Gastroesophageal sphincter (tissue), 4 donors: ENCODE measurements around the gene TRDMT1. TPM values are rescaled to one million over a fixed set of nuclear protein-coding genes. Genes with fewer than 3 reads are reported as not detected.

ENCODE experiments used
- ATAC-seq: fragments of 150-250 bp; one replicate; pipeline ENCODE4 v1.9.1; 2016; ENCODE audit warnings: mild to moderate bottlenecking, moderate library complexity
- H3K27ac ChIP-seq, 4 donors: fragments of 200-600 bp; sonication (generic) in 3 of 4; 1 replicate in 3 of 4; 2 replicates in 1 of 4; pipeline ENCODE4 v1.5.1; 2016 to 2019
- H3K27me3 ChIP-seq: fragments of 200-600 bp; sonication (generic); one replicate; pipeline ENCODE4 v1.5.1; 2019
- H3K36me3 ChIP-seq, 2 donors: fragments of 200-600 bp; sonication (generic); one replicate each; pipeline ENCODE4 v1.5.1; 2019; ENCODE audit warnings: control low read depth in 1 of 2
- H3K4me1 ChIP-seq, 3 donors: fragments of 200-600 bp; sonication (generic); 1 replicate in 2 of 3; 2 replicates in 1 of 3; pipeline ENCODE4 v1.5.1; 2016 to 2019; ENCODE audit warnings: control low read depth in 2 of 3
- H3K4me3 ChIP-seq, 2 donors: fragments of 200-600 bp; sonication (generic); one replicate each; pipeline ENCODE4 v1.5.1; 2019; ENCODE audit warnings: mild to moderate bottlenecking in 1 of 2, moderate library complexity in 1 of 2
- H3K9me3 ChIP-seq, 3 donors: fragments of 200-600 bp; sonication (generic); one replicate each; pipeline ENCODE4 v1.5.1; 2017 to 2019; ENCODE audit warnings: control low read depth in 2 of 3
- CTCF ChIP-seq, 4 experiments: fragments of 200-600 bp in 2 of 4; fragments of 450-650 bp in 2 of 4; sonication (generic) in 1 of 4; IDR thresholded peaks; one replicate each; pipeline ENCODE4 v1.5.1; 2017 to 2019; ENCODE audit warnings: antibody characterized with exemption in 4 of 4, mild to moderate bottlenecking in 2 of 4, moderate library complexity in 2 of 4
- EP300 ChIP-seq: sonication (generic); formaldehyde crosslinking; IDR thresholded peaks from one replicate; pipeline ENCODE4 v1.6.1; 2017; ENCODE audit warnings: antibody characterized with exemption, mild to moderate bottlenecking
- POLR2A ChIP-seq, 2 donors: fragments of 450-650 bp; IDR thresholded peaks; one replicate each; pipeline ENCODE4 v1.6.1; 2017; ENCODE audit warnings: antibody characterized with exemption in 2 of 2, mild to moderate bottlenecking in 2 of 2, moderate library complexity in 1 of 2
- POLR2AphosphoS5 ChIP-seq: sonication (generic); formaldehyde crosslinking; IDR thresholded peaks from one replicate; pipeline ENCODE4 v1.6.1; 2017; ENCODE audit warnings: antibody characterized with exemption
- WGBS, 2 donors: methylation state at CpG; one replicate each; pipeline ENCODE4 v1.1.5; 2018; ENCODE audit warnings: low coverage in 1 of 2; 5-methylcytosine and 5-hydroxymethylcytosine counted together
- total RNA-seq, 4 donors: library from RNA; depleted of rRNA; stranded (reverse); fragments of >200 nt; gene quantifications; one replicate each; pipeline ENCODE4 v1.1.0, GENCODE V29; 2016

The TRDMT1 gene
- total RNA-seq, 4 donors from 2014 or later = 4.5 to 6.4 (median 5.3) TPM

GRCh38 chr10:17209302-17209701 is 7.8 kb upstream of the TRDMT1 start:
- TF ChIP-seq EP300 (no peak), POLR2AphosphoS5 (no peak), CTCF (IDR thresholded peaks at IDR 0.05) (no peak), POLR2A (IDR thresholded peaks at IDR 0.05) (no peak)
- Histone ChIP-seq H3K4me1 (peaks cover 0 to 14% (median 0%) of the 10 kb centered on the region in 3 donors), H3K36me3 (no peaks in the 10 kb centered on the region), H3K27me3 (no peaks in the 10 kb centered on the region), H3K9me3 (no peaks in the 10 kb centered on the region), H3K27ac (no peak overlapping the region), H3K4me3 (no peak overlapping the region)
- 79 to 83% methylated on average over 1 of the region's 1 CpG for WGBS, 2 donors
- no peak for ATAC-seq

- Histone ChIP-seq H3K27me3 (no peaks in the 10 kb centered on the region), H3K27ac (no peak overlapping the region), H3K4me1 (peaks cover 0 to 14% (median 0%) of the 10 kb centered on the region in 3 donors), H3K36me3 (no peaks in the 10 kb centered on the region), H3K9me3 (no peaks in the 10 kb centered on the region), H3K4me3 (no peak overlapping the region)
- TF ChIP-seq POLR2AphosphoS5 = no peak
- TF ChIP-seq EP300 = no peak
- no peak for TF ChIP-seq CTCF (IDR thresholded peaks at IDR 0.05)
- no peak for TF ChIP-seq POLR2A (IDR thresholded peaks at IDR 0.05)
- no peak for ATAC-seq
Measured at GRCh38 chr10:17208476-17208875, 7.0 kb upstream of the TRDMT1 start.

GRCh38 chr10:17206210-17206709 is 4.8 kb upstream of the TRDMT1 start:
- no peak for TF ChIP-seq POLR2AphosphoS5
- no peak for TF ChIP-seq EP300
- TF ChIP-seq CTCF (IDR thresholded peaks at IDR 0.05) = no peak
- no peak for TF ChIP-seq POLR2A (IDR thresholded peaks at IDR 0.05)
- no peak overlapping the region for H3K4me3 ChIP-seq
- 26 to 46% methylated on average over 4 to 7 of the region's 7 CpGs for WGBS, 2 donors
- no peak for ATAC-seq
- no peaks in the 10 kb centered on the region for H3K36me3 ChIP-seq
- H3K27me3 ChIP-seq = no peaks in the 10 kb centered on the region
- H3K9me3 ChIP-seq = no peaks in the 10 kb centered on the region
- H3K4me1 ChIP-seq = peaks cover 0 to 21% (median 0%) of the 10 kb centered on the region in 3 donors
- no peak overlapping the region for H3K27ac ChIP-seq

- no peak overlapping the region for H3K27ac ChIP-seq
- no peaks in the 10 kb centered on the region for H3K27me3 ChIP-seq
- H3K4me1 ChIP-seq = peaks cover 0 to 19% (median 0%) of the 10 kb centered on the region in 3 donors
- TF ChIP-seq EP300 = no peak
- no peak for TF ChIP-seq CTCF (IDR thresholded peaks at IDR 0.05)
- no peak for TF ChIP-seq POLR2A (IDR thresholded peaks at IDR 0.05)
- TF ChIP-seq POLR2AphosphoS5 = no peak
- H3K36me3 ChIP-seq = no peaks in the 10 kb centered on the region
- 22 to 49% methylated on average over 2 to 3 of the region's 3 CpGs for WGBS, 2 donors
- ATAC-seq = no peak
- H3K9me3 ChIP-seq = no peaks in the 10 kb centered on the region
- H3K4me3 ChIP-seq = no peak overlapping the region
Measured at GRCh38 chr10:17203416-17203815, 1.9 kb upstream of the TRDMT1 start.

GRCh38 chr10:17202999-17203398 is 1.5 kb upstream of the TRDMT1 start:
- TF ChIP-seq POLR2AphosphoS5 = no peak
- TF ChIP-seq EP300 = no peak
- TF ChIP-seq CTCF (IDR thresholded peaks at IDR 0.05) = no peak
- no peak for TF ChIP-seq POLR2A (IDR thresholded peaks at IDR 0.05)
- Histone ChIP-seq H3K9me3 (no peaks in the 10 kb centered on the region), H3K4me3 (no peak overlapping the region), H3K4me1 (peaks cover 0 to 19% (median 0%) of the 10 kb centered on the region in 3 donors), H3K36me3 (no peaks in the 10 kb centered on the region), H3K27me3 (no peaks in the 10 kb centered on the region), H3K27ac (no peak overlapping the region)
- 89 to 90% methylated on average over 3 to 4 of the region's 4 CpGs for WGBS, 2 donors
- ATAC-seq = no peak
